Cardiac atrium fibroblast (primary cell): ENCODE results near the gene GLG1. TPM values are rescaled to one million over a fixed set of nuclear protein-coding genes. Genes with fewer than 3 reads are reported as not detected.

Experiments used
- total RNA-seq: library from RNA; depleted of rRNA; stranded (reverse); fragments of >200 nt; gene quantifications from 2 replicates; pipeline ENCODE4 v1.2.3, GENCODE V29; 2015

GLG1 gene
- 158 and 172 TPM in 2 replicates for total RNA-seq

GRCh38 chr16:74606521-74607309 lies at the start of gene GLG1:
TSS of gene GLG1 (minus strand) at chr16:74607114. CDS start at chr16:74607094, 20 bp downstream.

GRCh38 chr16:74420612-74421481 lies 186.1 kb downstream of the GLG1 start, which contains the start of gene CLEC18B:
TSS of gene CLEC18B (minus strand) at chr16:74421478. CDS start at chr16:74421270, 208 bp downstream.

Other genes starting within 250 kb of the GLG1 start
- 0.97 and 3.1 TPM in 2 replicates for gene NPIPB15, start 230.8 kb downstream of the GLG1 start, total RNA-seq
- 0.90 TPM in 1 of 2 replicates, not detected in the other for gene CLEC18B, start 185.6 kb downstream of the GLG1 start, total RNA-seq
- 10.2 and 20.0 TPM in 2 replicates for gene RFWD3, start 59.8 kb upstream of the GLG1 start, total RNA-seq
- gene MLKL, start 93.7 kb upstream of the GLG1 start, total RNA-seq = 4.3 and 10.0 TPM in 2 replicates
- gene FA2H, start 167.7 kb upstream of the GLG1 start, total RNA-seq = not detected in 2 replicates